Stimulated activated CD8-positive, alpha-beta memory T cell treated with anti-CD3 and anti-CD28 coated beads, Interleukin-12 subunit alpha, Interleukin-12 subunit beta, amount 100 ng/mL, for 4 hours (primary cell): ENCODE data around the gene PRODH2.
"Not testable (repeated sequence)": the region's sequence is repeated elsewhere in the genome, so short reads cannot be mapped to it uniquely, and the experiment has no call there.

Experiments
- DNase-seq: peaks from one replicate; pipeline ENCODE4 v3.0.0-alpha.2; 2020; ENCODE audit warnings: low read depth

Gene PRODH2

DNA sequence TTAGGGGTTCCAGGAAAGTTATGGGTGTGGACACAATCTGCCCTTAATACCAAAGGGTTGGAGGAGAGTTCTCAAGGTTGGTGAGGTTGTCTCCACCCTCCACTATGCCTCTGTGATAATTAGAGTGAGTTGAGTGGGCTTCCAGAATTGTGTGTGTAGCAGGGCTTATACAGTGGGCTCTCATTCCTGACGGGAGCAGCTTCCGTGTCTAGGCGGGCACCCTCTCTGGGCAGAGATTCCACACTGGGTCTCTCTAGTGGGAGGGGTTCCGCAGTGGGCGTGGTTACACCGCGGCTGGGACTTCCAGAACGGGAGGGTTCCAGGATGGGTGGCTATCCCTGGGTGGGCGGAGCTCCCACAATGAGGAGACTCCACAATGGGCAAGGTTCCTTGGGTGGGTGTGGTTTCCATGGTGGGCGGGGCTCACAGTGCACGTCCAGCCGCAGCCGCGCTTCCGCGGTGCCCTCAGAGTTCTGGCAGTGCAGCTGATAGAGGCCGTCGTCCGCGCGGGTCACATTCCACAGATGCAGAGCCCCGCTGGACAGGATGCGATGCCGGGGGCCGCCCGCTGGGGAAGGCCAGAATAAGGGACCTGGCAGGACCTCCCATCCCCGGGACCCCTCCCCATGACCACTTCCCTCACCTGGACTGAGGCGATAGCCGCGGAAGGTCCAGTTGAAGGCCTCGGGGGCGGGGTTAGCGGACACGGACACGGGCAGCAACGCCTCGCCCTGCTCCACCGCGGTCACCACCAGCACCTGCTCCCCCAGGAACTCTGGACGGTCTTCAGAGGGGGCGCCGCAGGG is 31.2 kb upstream of the PRODH2 start:
- no peak for DNase-seq

DNA sequence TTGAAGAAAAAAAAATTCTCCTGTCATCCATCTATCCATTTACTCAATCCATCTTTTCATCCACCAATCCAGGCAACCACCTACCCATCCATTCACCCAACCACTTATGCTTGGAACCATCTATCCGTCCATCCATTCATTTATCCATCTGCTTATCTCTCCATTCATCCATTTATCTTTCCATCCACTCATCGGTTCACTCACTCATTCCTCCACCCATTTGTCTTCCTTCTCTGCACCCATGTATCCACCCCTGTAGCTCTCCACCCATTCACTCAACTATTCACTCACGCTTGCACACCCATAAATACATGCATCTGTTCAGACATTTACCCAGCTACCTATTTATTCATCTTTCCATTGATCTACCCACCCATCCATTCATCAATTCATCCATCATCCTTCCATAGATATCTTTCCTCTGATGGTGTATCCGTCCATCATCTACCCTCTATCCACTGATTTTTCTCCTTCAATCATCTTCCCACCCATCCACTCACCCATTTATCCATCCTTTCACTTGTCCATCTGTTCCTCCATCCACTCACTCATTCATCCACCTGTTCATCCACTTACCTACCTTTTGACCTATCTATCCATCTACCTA is 30.1 kb upstream of the PRODH2 start:
- DNase-seq = no peak

DNA sequence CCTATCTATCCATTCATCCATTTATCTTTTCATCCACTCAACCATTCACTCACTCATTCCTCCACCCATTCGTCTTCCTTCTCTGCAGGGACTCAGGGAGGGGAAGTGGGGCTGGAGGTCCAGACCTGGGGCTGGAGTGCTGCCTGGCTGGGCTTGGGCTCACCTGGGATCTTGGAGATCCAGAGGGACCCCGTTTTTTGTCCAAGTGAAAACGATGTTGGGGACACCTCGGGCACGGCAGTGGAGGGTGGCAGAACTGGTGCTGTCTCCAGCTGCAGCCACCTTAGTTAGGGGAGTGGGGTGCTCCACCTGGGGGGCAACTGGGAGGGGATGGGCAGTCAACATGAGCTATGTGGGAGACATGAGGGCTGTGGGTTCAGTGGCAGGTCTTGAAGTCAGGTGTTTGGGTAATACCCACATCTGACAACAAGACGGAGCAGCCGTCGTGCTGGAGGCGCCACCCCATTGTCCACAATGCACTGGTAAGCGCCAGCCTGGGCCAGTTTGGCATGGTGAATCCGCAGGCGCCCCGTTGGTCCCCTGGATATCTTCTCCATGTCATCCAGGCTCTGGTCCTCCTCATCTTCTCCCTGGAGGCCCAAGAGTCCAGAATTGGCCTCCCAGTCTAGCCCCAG is 29.4 kb upstream of the PRODH2 start:
- DNase-seq = no peak

DNA sequence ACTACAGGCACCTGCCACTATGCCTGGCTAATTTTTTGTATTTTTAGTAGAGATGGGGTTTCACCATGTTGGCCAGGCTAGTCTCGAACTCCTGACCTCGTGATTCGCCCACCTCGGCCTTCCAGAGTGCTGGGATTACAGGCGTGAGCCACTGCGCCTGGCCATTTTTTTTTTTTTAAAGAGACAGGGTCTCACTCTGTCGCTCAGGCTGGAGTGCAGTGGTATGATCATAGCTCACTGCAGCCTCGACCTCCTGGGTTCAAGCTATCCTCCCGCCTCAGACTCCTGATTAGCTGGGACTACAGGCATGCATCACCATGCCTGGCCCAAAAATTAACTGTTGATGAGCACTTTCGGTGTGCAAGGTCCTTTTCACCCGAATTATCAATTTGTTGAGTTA is 23.5 kb upstream of the PRODH2 start:
- DNase-seq = not testable (repeated sequence)

DNA sequence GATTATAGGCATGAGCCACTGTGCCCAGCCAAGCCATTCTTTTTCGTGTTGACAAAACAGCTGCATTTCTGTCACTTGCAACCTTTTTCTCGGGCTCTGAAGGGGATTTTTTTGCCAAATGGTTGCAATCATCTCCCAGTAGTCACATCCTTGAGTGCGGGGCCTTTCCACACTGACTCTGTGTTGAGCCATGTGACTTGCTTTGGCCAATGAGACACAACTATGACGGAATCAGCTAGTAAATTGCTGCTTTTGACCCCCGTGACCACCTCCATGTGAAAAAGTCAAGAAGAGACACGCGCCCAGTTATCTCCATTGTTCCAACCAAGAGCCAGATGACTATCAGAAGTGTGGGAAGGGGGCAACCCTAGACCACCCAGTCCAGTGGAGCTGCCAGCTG is 21.3 kb upstream of the PRODH2 start:
- no peak for DNase-seq

DNA sequence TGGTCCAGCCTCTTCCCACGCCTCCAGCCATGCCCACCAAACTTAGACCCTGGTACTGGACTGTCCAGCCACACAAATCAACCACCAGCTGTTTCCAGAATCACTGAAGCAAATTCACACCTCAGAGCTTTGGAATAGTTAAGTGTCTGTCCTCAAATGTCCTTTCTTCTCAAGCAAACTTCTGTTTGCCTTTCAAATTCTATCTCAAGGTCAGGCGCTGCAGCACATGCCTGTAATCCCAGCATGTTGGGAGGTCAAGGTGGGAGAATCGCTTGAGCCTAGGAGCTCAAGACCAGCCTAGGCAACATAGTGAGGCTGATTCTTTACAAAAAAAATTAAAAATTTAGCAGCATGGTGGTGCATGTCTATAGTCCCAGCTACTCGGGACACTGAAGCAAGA is 19.4 kb upstream of the PRODH2 start:
- DNase-seq = no peak

DNA sequence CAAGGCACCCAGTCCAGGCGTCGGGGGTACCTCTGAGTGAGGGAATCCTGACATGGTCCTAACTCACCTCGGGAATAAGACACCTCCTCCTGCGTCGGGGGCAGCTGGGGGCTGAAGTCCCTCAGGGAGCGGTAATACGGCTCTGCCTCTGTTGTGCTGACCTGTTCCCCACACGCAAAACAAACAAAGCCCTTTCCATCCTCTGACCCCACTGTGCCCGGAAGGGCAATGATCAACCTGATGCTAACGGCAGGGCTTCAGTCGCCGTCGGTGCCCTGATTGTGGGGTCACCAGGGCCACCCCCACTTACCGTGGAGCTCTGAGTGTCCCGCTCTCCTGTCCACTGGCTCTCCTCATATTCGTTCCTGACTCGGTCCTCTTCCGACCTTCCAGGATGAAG is 18.3 kb upstream of the PRODH2 start:
- DNase-seq = no peak

DNA sequence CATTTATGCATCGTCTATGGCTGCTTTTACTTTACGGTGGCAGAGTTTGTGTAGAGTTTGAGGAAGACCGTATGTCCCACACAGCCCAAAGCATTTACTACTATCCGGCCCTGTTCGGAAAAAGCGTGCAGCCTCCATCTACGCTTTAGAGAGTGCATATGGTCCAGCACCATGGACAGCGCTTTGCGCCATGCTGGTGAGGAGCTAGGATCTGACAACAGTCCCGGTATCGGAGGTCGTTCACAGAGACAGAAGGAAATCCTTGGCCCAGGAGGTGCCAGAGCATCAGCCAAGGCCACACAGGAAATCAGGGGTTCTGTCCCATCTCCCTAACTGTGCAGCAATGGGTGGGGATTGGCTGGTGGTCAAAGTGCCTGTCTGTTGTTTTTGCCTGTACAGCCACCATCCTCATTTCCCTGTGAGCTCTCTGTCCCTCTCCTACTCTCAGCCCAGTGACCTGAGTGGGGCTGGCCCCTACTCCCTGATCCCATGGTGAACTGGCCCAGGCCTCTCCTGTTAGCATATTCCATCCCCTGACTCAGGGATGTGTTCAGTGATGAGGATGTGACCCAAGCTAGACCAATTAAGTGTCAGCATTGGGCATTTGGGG is 16.2 kb upstream of the PRODH2 start:
- DNase-seq = no peak

DNA sequence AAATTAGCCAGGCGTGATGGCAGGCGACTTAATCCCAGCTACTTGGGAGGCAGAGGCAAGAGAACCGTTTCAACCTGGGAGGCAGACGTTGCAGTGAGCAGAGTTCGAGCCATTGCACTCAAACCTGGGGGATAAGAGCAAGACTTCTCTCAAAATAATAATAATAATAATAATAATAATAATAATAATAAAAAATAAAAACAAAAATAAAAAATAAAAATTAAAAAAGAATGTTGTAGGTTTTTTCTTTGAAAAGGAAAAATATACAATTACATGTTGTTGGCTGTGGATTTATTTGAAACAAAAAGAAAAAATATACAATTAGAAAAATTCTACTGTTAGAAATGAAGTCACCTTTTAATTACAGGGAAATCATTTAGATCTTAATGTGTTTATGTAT is 11.5 kb upstream of the PRODH2 start:
- no peak for DNase-seq

DNA sequence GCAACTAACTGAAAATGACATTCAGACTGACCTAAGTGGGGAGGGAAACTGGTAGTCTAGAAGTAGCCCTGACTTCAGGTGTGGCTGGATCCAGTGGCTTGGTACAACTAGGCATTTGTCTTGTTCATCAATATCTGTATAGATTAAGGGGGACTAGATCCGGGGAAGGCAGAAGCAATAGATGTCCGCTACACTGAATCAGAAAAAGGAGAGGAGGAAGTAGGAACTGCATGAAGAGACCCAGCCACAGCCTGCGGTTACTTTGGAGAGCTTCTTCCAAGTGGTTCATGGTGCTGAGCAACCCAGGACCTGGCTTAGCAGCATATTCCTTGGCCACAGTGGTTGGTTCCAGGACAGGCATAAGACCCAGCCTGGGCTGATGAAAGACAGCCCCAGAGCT is 9.9 kb upstream of the PRODH2 start:
- no peak for DNase-seq

DNA sequence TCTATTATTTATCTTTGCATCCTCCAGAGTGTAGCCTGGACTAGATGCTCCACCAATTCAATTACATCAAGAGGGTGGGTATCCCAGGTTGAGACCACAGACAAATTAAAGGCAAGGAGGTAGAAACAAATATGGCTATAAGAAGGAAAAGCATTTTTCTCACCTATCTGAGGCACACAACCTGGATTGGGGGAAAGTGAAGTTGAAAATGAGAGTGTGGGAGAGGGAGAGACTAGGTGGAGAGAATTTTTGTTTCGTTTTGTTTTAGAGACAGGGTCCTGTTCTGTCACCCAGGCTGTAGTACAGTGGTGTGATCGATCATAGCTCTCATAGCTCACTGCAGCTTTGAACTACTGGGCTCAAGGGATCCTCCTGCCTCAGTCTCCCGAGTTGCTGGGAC is 5.8 kb upstream of the PRODH2 start:
- DNase-seq = no peak

DNA sequence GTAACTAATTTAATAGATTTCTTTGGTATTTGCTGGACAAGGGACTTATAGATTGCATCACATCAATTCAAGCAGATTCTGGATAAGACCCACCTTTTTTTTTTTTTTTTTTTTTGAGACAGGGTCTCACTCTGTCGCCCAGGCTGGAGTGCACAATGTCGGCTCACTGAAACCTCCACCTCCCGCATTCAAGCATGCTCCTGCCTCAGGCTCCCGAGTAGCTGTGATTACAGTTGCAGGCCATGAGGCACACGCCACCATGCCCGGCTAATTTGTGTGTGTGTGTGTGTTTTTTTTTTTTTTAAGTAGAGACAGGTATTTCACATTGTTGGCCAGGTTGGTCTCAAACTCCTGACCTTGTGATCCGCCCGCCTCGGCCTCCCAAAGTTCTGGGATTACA is 4.2 kb upstream of the PRODH2 start:
- DNase-seq = no peak

DNA sequence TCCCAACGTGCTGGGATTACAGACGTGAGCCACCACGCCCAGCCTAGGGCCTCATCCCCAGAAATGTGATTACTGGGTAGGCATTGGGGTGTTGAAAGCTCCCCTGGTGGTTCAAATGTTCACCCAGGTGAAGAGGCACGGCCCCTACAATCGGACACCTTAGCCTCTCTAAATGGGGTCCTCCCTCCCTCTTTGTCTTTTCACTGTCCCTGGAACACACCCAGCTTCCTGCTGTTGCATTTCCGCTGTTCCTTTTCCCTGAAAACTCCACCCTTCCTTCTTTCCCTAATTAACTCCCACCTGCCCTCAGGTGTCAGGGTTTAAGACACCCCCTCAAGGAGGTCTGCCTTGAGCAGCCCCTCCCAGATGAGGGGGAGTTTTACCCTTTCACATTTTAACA is 3.6 kb upstream of the PRODH2 start:
- no peak for DNase-seq

DNA sequence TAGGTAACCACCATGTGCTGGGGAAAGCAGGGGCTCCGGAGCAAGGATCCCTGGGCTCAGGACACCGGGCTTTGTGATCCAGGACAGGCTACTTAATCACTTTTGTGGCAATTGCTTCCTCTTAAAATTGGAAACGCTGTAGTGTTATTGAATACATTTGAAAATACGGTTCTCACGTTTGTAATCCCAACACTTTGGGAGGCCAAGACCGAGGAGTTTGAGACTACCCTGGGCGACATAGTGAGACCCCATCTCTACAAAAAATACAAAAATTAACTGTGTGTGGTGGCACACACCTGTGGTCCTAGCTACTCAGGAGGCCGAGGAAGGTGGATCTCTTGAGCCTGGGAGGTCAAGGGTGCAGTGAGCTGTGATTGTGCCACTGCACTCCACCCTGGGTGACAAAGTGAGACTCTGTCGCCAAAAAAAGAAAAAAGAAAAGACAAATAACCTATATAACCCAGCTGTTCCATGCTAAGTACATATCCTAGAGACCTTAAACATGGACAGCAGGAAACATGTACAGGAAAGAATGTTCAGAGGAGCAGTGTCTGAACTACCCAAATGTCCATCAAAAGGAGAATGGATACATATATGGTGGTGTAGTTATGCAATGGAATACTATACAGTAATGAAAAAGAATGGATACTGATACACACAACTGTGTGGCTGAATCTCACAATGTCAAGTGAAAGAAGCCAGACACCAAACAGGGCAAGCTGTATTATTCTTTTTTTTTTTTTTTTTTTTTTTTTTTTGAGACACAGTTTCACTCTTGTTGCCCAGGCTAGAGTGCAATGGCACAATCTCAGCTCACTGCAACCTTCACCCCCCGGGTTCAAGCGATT is 622 bp upstream of the PRODH2 start:
- no peak for DNase-seq

DNA sequence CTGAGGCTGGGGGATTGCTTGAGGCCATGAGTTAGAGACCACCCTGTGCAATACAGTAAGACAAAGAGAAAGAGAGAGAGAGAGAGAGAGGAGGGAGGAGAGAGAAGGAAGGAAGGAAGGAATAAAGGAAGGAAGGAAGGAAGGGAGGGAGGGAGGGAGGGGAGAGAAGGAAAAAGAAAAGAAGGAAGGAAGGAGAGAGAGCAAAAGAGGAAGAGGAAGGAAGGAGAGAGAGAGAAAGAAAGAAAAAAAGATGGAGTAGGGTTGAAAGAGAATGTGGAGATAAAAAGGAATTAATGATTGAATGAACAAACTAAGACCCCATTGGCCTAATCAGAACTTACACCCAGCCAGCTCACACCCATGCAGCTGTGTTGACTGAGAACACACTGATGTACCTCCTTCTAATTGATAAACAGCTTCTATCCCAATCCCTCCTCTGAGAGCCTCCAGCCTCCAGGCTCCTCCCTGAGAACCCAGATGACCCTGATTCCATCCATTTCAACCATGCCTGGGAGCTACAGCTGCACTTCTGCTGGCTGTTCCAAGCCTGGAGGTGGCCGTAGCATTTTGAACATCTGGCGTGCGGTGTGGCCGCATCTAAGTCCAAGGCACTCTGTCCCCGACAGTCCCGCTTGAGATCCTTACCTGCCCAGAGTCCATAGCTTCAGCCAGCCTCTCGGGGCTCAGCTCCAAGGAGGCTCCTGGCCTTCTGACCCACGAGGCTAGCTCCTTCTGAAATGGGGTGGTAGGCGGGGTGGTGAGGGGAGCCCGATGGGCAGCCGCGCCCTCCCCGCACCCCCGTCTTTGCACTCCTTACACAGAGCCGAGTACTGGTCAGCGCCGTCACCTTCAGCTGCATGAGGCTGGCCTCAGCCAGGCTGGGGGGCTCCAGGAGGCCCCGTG is 1.1 kb downstream of the PRODH2 start:
- DNase-seq = no peak

DNA sequence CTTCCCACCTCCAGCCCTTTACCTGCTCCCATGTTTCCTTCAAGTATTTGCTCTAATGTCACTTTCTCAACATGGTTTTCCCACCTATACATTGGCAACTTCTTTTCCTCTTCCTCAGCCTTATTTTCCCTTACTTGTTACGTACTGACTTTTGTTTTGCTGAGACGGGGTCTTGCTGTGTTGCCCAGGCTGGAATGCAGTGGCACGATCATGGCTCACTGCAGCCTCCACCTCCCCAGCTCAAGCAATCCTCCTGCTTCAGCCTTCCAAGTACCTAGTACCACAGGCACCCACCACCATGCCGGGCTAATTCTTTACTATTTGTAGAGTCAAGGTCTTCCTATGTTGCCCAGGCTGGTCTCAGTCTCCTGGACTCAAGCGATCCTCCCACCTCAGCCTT is 5.0 kb downstream of the PRODH2 start:
- no peak for DNase-seq

DNA sequence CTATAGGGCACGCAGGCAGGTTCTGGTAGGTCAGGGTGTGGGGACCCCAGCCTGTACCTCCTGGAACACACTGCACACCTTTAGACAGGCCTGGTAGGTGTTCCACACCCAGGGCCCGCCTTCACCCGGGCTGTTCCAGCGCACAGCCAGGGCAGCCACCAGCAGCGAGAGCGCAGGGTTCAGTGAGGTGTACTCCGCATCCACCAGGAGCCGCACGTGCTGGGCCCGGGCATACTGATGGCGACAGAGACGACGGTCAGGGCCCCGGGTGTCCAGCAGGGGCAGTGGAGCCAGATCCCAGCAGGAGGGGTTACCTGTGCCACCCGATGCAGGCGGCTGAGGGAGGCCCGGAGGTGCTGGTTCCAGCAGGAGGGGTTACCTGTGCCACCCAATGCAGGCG is 6.0 kb downstream of the PRODH2 start:
- no peak for DNase-seq

DNA sequence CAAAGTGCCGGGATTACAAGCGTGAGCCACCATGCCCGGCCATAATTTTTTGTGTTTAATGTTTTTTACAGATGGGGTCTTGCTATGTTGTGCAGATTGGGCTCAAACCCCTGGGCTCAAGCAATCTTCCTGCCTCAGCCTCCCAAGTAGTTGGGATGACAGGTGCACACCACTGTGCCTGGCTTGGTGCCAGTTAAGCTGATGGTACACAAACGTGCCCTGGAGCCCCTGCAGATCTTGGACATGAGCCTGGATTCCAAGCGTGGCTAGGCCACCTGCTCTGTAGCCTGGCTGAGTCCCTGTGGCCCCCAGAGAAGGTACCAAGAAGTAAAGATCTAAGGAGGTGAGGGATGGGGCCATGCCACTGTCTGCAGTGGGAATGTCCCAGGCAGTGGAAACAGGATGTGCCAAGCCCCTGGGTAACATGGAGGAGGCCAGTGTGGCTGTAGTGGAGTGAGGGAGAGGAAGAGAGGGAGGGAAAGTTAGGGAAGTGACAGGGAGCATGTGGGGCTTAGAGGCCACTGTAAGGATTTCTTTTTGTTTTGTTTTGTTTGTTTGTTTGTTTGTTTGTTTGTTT is 7.0 kb downstream of the PRODH2 start:
- no peak for DNase-seq

DNA sequence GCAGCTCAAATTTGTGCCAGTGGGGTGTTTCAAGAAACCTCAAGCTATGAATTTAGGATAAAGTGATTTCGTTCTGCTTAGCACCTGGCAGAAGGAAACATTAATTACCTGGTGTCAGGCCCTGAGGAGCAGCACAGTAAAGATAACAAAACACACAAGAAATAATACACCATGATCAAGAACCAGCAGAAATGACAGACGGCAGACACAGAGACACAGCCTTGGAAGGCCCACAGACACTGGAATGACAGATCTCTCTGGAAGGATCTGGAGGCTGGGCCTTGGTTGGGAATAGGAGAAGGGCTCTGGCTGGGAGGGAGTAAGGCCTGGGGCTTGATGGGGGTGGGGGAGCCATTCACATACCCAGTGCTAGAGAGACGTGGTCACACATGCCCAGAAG is 10.8 kb downstream of the PRODH2 start:
- DNase-seq = no peak

DNA sequence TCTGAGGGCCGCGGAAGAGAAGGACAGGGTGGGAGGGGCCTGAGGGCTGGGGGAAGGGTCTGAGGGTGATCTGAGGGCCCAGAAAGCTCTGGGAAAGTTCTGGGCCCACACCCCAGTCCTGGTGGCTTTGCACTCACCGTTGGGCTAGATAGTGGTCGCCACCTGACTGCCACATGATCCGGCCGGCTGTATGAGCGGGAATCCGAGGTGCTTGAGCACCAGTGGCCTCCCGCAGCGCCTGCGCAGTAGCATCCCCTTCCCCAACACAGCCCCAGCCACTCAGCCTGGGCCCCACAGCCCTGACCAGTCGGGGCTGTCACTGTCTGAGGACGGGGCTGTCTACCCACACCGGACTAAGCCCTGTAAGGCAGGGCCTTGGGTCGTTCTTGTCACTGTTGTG is 15.0 kb downstream of the PRODH2 start:
- no peak for DNase-seq
